Stimulated activated CD8-positive, alpha-beta memory T cell treated with anti-CD3 and anti-CD28 coated beads, Interleukin-4, amount 100 ng/mL, for 24 hours (primary cell): ENCODE results near the gene ESYT2.

Experiments used
- DNase-seq: peaks from one replicate; pipeline ENCODE4 v3.0.0-alpha.2; 2020; ENCODE audit warnings: low read depth

Gene ESYT2

GRCh38 chr7:158824028-158824427 is 5.3 kb downstream of the ESYT2 start:
- peak; percentile 45 for DNase-seq

- DNase-seq, result no peak
Observed at GRCh38 chr7:158821171-158822031, 7.9 kb downstream of the ESYT2 start.

DNA sequence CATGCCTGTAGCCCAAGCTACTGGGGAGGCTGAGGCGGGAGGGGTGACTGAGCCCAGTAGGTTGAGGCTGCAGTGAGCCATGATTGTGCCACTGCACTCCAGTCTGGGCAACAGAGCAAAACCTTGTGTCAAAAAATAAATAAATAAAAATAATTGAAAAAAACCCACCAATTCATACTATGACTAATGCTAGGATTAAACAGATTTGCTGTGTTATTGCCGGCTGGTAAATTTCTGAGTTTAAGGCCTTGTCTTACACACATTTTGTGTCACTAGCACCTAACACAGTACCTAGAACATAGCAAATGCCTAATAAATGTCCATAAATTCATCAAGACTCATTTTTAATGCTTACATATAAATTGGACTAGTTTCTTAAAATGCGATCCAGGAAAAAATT is 8.7 kb downstream of the ESYT2 start:
- no peak for DNase-seq

GRCh38 chr7:158819571-158820203 is 9.6 kb downstream of the ESYT2 start:
- DNase-seq, result no peak

DNA sequence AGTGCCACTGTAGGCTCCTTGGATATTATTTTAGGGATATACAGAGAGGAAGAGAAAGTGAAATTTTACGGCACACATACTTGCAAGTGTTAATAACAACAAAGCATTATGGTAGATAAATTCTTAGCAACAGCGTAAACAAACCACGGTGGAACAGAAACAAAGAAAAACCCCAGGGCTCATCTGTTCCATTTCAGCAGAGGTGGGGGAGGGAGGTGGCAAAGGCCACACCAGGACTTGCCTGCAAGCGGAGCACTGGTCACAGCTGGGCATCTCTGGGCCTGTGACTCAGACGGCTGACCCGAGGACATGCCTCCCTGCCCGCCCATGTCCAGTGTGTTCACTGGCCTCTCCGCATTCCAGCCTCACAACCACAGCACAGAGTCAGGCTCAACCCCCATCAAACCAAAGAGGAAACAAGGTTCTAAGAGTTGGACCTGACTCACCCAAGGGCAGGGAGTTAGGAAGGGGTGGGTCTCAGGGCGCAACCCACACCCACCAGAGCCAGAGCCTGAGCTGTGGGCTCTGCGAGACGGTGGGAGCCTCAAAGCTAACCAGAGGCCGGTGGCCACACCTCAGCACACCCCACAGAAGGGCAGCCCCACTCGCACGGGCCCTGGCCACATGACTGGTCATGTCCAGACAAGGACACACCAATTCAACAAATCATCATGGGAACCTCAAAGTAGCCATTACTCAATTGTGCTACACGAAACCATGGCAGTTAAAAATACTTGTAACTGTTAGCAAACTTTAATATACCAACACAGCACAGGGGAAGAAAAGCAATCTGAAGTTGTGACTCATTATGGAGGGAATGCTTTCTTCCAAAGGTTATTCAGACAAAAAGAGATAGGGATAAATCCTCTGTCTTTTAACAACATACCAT is 10.7 kb downstream of the ESYT2 start:
- DNase-seq, result peak; percentile 53

GRCh38 chr7:158816995-158817394 is 12.3 kb downstream of the ESYT2 start:
- no peak for DNase-seq

GRCh38 chr7:158816271-158816670 is 13.0 kb downstream of the ESYT2 start:
- no peak for DNase-seq

GRCh38 chr7:158815800-158816128 is 13.5 kb downstream of the ESYT2 start:
- no peak for DNase-seq

DNA sequence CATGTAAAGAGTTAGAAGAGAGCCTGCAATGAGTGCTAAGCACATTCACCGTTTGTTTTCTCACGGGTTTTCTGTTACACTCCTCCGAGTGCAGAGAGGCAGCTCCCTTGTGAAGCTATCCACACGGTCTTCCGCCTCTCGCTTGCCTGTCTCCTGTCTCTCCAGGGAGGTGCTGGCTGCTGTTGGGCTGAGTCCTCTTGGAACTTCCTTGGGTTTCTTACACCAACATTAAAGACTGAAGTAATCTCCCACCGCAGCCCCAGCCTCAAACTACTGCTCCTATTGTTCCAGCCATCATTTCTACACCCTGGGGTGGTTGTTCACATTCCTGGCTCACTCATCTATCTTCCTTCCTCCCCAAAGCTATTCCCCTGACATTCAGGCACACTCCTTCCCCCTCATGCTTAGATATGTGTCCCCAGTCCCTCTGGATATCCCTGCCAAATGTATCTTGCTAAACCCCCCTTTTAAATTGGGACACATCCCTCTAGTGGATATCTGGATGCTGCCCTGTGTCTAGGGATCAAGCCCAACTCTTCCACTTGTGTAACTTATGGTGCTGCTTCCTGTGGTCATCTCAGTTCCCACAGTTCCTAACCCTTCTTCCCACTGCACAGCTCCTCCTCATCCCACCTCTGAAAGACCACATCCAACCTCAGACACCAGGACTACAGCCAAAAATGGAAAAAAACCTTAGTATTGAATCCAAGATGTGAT is 14.1 kb downstream of the ESYT2 start:
- no peak for DNase-seq

GRCh38 chr7:158814637-158815036 is 14.7 kb downstream of the ESYT2 start:
- no peak for DNase-seq

GRCh38 chr7:158812684-158813083 is 16.6 kb downstream of the ESYT2 start:
- DNase-seq, result no peak

DNA sequence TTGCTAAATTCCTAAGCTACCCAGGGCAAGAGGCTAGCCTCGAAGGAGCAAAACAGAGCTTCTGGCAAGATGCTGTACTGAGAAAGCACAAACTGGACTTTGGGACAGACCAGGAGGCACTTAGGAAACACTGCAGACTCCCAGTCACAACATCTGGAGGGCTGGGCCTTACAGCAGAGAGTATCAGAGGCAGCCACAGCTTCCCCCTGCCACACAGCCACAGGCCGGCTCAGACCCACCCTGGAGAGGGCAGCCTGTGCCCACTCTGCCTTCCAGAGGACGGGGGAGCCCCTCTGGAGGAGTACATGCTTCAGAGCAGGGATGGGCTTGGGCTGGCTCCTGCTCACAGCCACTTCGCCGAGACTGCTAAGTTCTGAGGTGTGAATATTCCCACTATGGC is 17.4 kb downstream of the ESYT2 start:
- no peak for DNase-seq

- DNase-seq, result peak; percentile 31
Observed at GRCh38 chr7:158811461-158811860, 17.8 kb downstream of the ESYT2 start.

DNA sequence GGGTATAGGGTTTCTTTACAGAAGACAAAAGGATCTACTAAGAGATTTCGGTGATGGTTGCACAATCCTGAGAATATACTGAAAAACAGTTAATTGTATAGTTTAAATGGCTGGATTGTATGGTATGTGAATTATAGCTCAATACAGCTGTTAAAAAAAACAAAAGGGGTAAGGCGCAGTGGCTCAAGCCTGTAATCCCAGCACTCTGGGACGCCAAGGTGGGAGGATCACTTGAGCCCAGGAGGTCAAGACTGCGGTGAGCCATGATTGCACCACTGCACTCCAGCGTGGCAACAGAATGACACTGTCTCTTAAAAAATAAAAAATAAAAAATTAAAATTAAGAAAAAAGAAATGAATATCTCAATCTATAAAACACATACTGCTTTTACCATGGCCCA is 18.5 kb downstream of the ESYT2 start:
- no peak for DNase-seq

- DNase-seq, result no peak
Observed at GRCh38 chr7:158809596-158809995, 19.7 kb downstream of the ESYT2 start.

GRCh38 chr7:158808126-158808525 is 21.2 kb downstream of the ESYT2 start:
- DNase-seq, result no peak

- no peak for DNase-seq
Observed at GRCh38 chr7:158805937-158806336, 23.4 kb downstream of the ESYT2 start.

GRCh38 chr7:158805414-158805813 is 23.9 kb downstream of the ESYT2 start:
- no peak for DNase-seq

DNA sequence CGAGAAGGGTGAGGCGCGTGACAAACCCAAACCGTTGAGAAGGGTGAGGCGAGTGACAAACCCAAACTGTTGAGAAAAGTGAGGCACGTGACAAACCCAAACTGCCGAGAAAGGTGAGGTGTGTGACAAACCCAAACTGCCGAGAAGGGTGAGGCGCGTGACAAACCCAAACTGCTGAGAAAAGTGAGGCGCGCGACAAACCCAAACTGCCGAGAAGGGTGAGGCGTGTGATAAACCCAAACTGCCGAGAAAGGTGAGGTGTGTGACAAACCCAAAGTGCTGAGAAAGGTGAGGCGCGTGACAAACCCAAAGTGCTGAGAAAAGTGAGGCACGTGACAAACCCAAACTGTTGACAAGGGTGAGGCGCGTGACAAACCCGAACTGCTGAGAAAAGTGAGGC is 25.0 kb downstream of the ESYT2 start:
- no peak for DNase-seq

DNA sequence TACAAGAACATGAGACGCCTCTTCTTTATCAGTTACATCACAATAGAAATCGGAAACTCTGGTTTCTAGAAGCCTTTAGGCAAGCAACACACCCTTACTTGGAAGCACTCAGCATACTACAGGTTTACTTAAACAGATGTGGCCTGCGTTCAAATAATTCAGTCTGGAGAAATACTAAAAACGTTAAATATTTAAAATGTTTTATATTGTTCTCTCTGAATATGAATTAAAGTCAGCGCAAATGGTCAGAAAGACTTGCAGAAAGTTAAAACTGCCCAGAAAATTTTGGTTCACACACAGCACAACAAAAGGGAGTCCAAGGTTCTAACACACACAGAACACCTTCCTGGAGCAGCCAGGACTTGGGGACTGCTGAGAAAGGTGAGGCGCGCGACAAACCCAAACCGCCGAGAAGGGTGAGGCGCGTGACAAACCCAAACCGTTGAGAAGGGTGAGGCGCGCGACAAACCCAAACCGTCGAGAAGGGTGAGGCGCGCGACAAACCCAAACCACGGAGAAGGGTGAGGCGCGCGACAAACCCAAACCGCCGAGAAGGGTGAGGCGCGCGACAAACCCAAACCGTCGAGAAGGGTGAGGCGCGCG is 25.8 kb downstream of the ESYT2 start:
- no peak for DNase-seq

DNA sequence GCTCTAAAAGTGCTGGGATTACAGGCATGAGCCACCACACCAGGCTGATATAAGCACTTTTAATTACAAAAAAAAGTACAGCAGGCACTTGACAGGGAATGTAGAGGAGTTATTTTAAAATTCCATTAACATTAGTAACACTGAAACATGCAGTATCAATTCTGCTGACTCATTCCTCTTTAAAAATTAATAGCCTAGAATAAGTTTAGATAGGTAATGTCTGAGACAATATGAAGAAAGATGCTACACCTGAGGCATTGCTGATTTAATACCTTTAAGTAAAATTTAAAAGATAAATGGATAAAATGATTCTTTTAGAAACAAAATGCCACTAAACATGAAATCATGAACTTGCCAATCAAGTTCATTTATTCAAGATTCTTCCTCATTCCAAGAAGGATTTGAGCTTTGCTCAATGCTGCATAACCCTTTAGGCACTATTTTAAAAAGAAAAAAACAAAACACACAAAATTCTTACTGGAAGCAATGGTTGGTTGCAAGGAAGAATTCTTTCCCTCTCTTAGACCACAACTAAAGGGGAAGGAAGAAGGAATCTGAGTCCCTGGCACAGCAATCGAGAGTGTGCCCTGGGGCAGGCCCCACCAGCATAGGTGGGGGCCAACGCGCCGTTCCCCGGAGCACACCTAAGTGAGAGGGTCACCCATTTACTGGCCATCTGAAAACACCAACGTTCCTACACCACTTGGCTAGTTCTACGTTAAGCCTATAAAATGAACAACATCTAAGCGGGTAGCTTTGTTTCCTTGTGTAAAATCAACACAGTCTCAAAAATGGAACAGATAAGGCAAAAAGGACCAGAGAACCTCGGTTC is 26.6 kb downstream of the ESYT2 start:
- no peak for DNase-seq
